BE2C (cell line): ENCODE results near the gene WDR45B.

ENCODE experiments used
- DNase-seq: peaks from one replicate; pipeline ENCODE4 v3.0.0-alpha.2; 2020
- H3K27me3 ChIP-seq: fragments of 250-450 bp; sonication (Bioruptor Pico); 2 replicates; pipeline ENCODE4 v1.5.1; 2020; ENCODE audit warnings: mild to moderate bottlenecking
- H3K36me3 ChIP-seq: fragments of 250-450 bp; sonication (Bioruptor Pico); 2 replicates; pipeline ENCODE4 v1.5.1; 2020; ENCODE audit warnings: mild to moderate bottlenecking
- H3K4me1 ChIP-seq: fragments of 250-450 bp; sonication (Bioruptor Pico); 2 replicates; pipeline ENCODE4 v1.5.1; 2020
- H3K4me3 ChIP-seq: 2 replicates; pipeline ENCODE4 v1.5.1; 2011; ENCODE audit warnings: low read depth, low read length
- H3K9me3 ChIP-seq: fragments of 250-450 bp; sonication (Bioruptor Pico); 2 replicates; pipeline ENCODE4 v1.5.1; 2020
- TF ChIP-seq, protein P1 (sequence below): IDR thresholded peaks from 2 replicates; pipeline ENCODE4 v1.5.1; 2012; ENCODE audit warnings: mild to moderate bottlenecking, low read depth, low read length

WDR45B gene

GRCh38 chr17:82663381-82664275 is 15.4 kb upstream of the WDR45B start:
- TF ChIP-seq, protein P1, sequence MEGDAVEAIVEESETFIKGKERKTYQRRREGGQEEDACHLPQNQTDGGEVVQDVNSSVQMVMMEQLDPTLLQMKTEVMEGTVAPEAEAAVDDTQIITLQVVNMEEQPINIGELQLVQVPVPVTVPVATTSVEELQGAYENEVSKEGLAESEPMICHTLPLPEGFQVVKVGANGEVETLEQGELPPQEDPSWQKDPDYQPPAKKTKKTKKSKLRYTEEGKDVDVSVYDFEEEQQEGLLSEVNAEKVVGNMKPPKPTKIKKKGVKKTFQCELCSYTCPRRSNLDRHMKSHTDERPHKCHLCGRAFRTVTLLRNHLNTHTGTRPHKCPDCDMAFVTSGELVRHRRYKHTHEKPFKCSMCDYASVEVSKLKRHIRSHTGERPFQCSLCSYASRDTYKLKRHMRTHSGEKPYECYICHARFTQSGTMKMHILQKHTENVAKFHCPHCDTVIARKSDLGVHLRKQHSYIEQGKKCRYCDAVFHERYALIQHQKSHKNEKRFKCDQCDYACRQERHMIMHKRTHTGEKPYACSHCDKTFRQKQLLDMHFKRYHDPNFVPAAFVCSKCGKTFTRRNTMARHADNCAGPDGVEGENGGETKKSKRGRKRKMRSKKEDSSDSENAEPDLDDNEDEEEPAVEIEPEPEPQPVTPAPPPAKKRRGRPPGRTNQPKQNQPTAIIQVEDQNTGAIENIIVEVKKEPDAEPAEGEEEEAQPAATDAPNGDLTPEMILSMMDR, result no peak
- H3K4me3 ChIP-seq, result no peak overlapping the region
- peaks cover 5% of the 10 kb centered on the region for H3K4me1 ChIP-seq
- DNase-seq, result no peak
- no peaks in the 10 kb centered on the region; the same call in 1 of the 2 replicates for H3K36me3 ChIP-seq
- H3K27me3 ChIP-seq, result no peaks in the 10 kb centered on the region
- no peaks in the 10 kb centered on the region for H3K9me3 ChIP-seq

DNA sequence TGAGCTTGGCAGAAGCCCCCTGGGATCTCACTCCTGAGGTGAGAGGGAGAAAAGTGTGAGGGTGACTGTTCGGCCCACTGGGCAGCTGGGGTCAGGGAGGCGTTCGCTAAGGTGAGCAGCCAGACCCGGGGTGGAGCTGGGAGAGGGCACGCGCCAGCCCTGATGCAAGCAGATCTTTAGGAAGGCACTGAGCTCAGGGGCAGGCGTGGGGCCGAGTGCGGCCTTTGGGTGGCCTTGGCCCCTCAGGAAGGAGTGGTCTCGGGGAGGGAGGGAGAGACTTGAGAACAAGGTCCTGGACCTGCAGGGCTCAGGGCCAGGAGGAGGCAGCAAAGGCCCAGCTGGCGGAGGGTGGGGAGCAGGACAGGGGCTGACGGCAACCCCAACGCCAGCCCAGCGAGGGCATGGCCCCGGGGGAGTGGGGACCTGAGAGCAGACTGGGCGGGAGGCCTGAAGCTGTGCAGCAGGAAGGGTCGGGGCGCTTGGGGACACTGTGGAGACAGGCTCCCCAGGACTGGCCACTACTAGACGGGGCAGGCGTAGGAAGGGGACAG is 14.5 kb upstream of the WDR45B start:
- DNase-seq, result no peak
- no peaks in the 10 kb centered on the region for H3K9me3 ChIP-seq
- peaks cover 5% of the 10 kb centered on the region for H3K4me1 ChIP-seq
- H3K27me3 ChIP-seq, result no peaks in the 10 kb centered on the region
- H3K4me3 ChIP-seq, result no peak overlapping the region
- H3K36me3 ChIP-seq, result no peaks in the 10 kb centered on the region; the same call in 1 of the 2 replicates
- TF ChIP-seq, protein P1, result no peak

DNA sequence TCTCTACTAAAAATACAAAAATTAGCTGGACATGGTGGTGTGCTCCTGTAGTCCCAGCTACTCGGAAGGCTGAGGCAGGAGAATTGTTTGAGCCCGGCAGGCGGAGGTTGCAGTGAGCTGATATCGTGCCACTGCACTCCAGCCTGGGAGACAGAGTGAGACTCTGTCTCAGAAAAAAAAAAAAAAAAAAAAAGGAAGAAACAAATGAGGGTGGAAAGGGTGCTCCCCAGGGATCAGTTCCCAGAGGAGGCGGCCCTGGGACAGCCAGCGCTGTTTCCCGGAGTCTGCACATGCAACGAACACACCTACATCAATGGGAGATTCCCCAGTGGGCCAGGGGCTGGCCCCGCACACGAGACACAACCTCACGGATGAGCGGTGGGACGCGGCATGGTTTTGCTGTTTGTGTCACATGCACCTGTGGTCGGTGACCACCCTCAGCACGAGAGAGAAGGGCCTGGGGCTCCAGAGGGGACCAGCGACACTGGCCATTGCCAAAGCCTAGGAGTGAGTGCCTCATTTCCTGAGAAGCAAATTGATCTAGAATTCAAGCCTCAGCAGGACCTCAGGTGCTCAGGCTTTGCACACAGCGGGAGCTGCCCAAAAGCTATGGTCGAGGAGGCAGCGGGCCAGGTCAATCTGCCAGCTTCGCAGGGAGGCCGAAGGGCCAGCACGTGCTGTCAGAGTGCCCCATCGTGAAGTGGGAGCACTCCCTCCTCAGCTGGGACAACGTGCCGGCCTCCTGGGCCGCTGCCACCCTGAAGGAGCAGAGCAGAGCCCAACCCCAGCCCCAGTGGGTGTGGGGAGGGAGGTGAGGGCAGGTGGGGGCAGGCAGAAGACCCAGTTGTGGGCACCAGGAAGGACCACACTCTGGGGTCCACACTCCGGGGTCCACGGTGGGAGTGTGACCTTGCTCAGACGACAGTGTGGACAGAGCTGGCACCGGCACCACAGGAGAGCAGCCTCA is 13.8 kb upstream of the WDR45B start:
- TF ChIP-seq, protein P1, result no peak
- no peak for DNase-seq
- no peak overlapping the region for H3K4me3 ChIP-seq
- H3K36me3 ChIP-seq, result no peaks in the 10 kb centered on the region; the same call in 1 of the 2 replicates
- H3K27me3 ChIP-seq, result no peaks in the 10 kb centered on the region
- peaks cover 5% of the 10 kb centered on the region for H3K4me1 ChIP-seq
- H3K9me3 ChIP-seq, result no peaks in the 10 kb centered on the region

DNA sequence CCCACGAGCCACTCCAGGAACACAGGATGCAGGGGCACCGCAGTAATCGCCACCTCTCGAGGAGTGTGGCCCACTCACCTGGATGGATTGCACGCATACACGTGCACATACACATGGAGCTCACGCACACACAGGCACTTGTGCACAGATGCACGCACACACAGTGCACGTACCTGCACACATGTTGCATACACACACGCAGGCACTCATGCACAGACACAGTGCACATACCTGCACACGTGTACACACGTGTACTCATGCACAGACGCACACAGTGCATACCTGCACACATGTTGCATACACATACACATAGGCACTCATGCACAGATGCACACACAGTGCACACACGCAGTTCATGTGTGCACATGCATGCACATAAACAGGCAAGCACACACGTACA is 11.6 kb upstream of the WDR45B start:
- no peak overlapping the region for H3K4me3 ChIP-seq
- no peak for DNase-seq
- TF ChIP-seq, protein P1, result no peak
- peaks cover 5% of the 10 kb centered on the region for H3K4me1 ChIP-seq
- no peaks in the 10 kb centered on the region; the same call in 1 of the 2 replicates for H3K36me3 ChIP-seq
- no peaks in the 10 kb centered on the region for H3K27me3 ChIP-seq
- H3K9me3 ChIP-seq, result no peaks in the 10 kb centered on the region

- Histone ChIP-seq H3K36me3 (no peaks in the 10 kb centered on the region; the same call in 1 of the 2 replicates), H3K4me1 (no peaks in the 10 kb centered on the region), H3K4me3 (no peak overlapping the region), H3K27me3 (no peaks in the 10 kb centered on the region), H3K9me3 (no peaks in the 10 kb centered on the region)
- no peak for DNase-seq
- TF ChIP-seq, protein P1, result no peak
Measured at GRCh38 chr17:82658796-82659452, 10.7 kb upstream of the WDR45B start.
